Measurements from ENCODE around the gene WDPCP.

The WDPCP gene

DNA sequence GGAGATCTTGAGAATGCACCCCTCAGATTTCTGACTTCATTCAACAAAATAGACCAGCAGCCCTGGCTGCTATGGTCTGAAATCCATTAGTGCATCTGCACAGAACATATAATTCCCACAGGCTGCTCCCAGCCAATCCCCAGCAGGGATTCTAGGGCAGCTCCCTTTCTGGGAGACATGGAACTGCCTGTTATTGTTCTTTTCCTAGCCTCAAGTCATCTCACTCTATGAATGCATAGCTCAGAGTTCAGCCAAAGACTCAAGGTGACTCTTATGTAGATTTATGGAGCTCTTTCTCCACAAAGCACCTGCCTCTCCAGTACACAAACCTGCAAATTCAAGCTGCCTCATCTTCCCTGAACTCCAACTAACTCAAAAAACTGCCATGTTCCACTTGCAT, 241.9 kb downstream of the WDPCP start:
- TF ChIP-seq, protein P1, sequence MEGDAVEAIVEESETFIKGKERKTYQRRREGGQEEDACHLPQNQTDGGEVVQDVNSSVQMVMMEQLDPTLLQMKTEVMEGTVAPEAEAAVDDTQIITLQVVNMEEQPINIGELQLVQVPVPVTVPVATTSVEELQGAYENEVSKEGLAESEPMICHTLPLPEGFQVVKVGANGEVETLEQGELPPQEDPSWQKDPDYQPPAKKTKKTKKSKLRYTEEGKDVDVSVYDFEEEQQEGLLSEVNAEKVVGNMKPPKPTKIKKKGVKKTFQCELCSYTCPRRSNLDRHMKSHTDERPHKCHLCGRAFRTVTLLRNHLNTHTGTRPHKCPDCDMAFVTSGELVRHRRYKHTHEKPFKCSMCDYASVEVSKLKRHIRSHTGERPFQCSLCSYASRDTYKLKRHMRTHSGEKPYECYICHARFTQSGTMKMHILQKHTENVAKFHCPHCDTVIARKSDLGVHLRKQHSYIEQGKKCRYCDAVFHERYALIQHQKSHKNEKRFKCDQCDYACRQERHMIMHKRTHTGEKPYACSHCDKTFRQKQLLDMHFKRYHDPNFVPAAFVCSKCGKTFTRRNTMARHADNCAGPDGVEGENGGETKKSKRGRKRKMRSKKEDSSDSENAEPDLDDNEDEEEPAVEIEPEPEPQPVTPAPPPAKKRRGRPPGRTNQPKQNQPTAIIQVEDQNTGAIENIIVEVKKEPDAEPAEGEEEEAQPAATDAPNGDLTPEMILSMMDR (IDR thresholded peaks at IDR 0.05; ENCODE audit: low read depth, low read length): no peak
- H3K4me3 ChIP-seq (replicated peaks in 1 of 2; ENCODE audit: low read depth in 2 of 2, low read length in 2 of 2): no peak overlapping the region
- no peak for DNase-seq (ENCODE audit: low read depth in 2 of 2)

DNA sequence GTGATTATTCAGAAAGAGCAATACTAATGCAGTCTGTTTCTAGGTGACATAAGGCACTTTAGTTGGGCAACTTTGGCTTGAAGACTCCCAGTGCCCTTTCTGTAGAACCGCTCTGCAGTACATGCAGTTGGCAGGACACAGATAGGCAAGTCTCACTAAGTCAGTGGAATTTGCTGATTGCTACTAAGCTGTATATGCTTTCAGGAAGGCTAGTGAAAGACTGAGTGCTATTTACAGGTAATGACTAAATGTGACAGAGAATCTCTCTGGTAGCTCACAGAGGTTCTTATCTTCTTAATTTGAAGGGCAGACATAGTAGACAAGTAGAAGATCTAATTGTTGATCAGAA, 243.0 kb downstream of the WDPCP start:
- TF ChIP-seq, protein P1 (IDR thresholded peaks at IDR 0.05; ENCODE audit: low read depth, low read length): no peak
- no peak overlapping the region for H3K4me3 ChIP-seq (replicated peaks in 1 of 2; ENCODE audit: low read depth in 2 of 2, low read length in 2 of 2)
- no peak for DNase-seq (ENCODE audit: low read depth in 2 of 2)

DNA sequence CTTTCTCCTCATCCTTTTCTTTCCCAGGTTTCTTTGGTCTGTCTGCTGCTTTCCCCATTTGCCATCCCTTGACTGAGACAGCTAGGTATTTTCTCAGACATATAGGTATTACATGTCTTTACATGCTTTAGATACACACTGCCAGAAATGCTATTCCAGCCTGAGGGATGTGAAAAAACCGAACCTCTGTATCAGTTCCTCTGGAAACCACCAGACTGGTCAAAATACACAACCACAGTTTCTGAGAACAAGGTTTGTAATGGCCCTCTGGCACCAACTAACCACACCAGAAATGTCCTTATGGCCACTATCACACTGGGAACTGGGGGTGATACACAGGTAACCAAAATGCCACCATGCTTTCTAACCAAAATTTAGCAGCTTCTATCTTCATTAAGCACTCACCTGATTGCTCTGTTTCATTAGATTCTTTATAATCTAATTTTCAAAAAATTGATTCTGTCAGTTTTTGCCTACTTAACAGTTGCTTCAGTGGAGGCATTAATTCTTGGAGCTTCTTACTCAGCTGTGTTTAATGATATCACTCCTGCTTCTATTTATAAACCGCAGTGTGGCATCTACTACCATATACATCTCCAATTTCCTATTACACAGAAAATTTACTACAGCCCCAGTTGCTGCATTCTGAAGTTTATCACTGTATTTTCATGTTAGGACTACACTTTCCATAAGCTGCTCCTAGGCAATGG, 243.5 kb downstream of the WDPCP start:
- DNase-seq (ENCODE audit: low read depth in 2 of 2): no peak
- TF ChIP-seq, protein P1 (IDR thresholded peaks at IDR 0.05; ENCODE audit: low read depth, low read length): no peak
- H3K4me3 ChIP-seq (replicated peaks in 1 of 2; ENCODE audit: low read depth in 2 of 2, low read length in 2 of 2): no peak overlapping the region

DNA sequence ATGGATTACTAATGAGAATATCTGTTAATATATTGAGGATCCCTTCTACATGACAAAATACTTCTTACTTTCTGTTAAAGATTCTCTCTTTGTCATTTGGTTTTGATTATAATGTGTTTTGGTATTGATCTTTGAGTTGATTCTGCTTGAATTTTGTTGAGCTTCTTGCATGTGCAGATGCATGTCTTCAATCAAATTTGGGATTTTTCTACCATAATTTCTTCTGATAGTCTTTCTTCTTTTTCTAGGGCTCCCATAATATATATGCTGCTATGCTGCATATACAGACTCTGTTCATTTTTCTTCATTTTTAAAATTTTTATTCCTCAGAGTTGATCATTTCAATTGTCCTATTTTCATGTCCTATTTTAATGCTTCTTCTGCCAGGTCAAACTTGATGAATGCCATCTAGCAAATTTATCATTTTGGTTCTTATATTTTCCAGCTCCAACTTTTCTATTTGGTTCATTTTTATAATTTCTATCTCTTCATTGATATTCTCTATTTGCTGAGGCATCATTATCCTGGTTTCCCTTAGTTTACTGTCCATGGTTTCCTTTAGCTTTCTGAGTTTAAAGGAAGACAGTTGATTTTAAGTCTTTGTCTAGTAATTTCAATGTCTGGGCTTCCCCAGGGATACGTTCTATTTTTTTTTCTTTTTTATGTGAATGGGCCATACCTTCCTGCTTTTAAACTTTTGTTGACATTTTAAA, 244.7 kb downstream of the WDPCP start:
- TF ChIP-seq, protein P1 (IDR thresholded peaks at IDR 0.05; ENCODE audit: low read depth, low read length): no peak
- no peak for DNase-seq (ENCODE audit: low read depth in 2 of 2)
- no peak overlapping the region for H3K4me3 ChIP-seq (replicated peaks in 1 of 2; ENCODE audit: low read depth in 2 of 2, low read length in 2 of 2)

DNA sequence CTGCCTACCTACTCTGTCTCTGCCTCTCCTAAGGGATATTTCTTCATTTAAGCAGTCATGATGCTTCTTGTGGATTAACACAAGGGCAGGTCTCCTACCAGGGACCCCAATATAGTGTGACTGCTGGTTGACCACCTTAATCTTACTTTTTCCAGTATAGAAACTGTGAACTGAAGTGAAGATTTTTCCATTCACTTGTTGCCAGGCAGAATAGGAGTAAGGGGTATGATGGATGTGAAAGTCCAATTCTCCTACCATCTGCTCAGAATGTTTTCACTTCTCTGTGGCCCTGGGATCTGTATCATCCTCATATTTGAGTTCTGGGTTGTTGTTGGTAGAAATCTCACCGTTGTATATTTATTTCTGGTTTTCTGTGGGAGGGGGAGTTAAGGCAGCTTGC, 247.8 kb downstream of the WDPCP start:
- TF ChIP-seq, protein P1 (IDR thresholded peaks at IDR 0.05; ENCODE audit: low read depth, low read length): no peak
- no peak overlapping the region for H3K4me3 ChIP-seq (replicated peaks in 1 of 2; ENCODE audit: low read depth in 2 of 2, low read length in 2 of 2)
- no peak for DNase-seq (ENCODE audit: low read depth in 2 of 2)

DNA sequence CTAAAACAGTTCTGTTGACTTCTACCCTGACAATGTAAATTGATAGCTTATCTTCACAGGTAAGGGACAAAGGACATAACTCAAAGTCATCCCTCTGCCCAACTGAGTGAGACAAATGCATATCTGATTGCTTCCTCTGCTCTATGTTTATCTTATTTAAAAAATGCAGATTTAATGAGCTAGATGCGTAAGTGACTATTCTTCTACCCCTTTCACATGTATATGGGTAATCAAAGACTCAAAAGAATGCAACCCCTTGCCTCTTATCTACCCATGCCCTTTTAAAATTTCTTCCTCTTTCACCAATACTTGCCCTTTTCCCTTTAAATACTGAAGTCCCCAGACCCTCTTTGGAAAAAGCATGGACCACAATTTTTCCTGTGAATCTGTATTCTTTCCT, 253.4 kb downstream of the WDPCP start:
- TF ChIP-seq, protein P1 (IDR thresholded peaks at IDR 0.05; ENCODE audit: low read depth, low read length): no peak
- no peak overlapping the region for H3K4me3 ChIP-seq (replicated peaks in 1 of 2; ENCODE audit: low read depth in 2 of 2, low read length in 2 of 2)
- no peak for DNase-seq (ENCODE audit: low read depth in 2 of 2)

All from cardiac fibroblast (primary cell).